Measurements from ENCODE around the gene TSC22D2.

DNA sequence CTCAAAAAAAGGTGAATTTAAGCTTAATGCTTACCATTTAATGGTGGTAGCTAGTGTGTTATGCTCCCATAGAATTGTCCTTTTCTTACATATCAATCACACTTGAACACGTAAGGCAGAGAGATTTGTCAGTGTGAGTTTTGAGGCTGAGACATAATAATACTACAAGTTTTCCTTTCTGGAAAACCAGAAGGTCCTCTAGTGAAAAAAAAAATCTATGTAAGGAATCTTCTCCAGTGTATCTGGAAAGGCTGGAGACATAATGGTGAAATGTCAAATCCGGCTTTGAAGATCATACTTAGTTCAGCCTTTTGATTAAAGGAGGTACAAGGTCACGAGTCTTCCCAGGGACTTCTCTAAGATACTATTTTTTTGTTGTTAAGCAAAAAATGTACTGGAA is 3.4 kb downstream of the TSC22D2 start:
- TF ChIP-seq, protein P1, sequence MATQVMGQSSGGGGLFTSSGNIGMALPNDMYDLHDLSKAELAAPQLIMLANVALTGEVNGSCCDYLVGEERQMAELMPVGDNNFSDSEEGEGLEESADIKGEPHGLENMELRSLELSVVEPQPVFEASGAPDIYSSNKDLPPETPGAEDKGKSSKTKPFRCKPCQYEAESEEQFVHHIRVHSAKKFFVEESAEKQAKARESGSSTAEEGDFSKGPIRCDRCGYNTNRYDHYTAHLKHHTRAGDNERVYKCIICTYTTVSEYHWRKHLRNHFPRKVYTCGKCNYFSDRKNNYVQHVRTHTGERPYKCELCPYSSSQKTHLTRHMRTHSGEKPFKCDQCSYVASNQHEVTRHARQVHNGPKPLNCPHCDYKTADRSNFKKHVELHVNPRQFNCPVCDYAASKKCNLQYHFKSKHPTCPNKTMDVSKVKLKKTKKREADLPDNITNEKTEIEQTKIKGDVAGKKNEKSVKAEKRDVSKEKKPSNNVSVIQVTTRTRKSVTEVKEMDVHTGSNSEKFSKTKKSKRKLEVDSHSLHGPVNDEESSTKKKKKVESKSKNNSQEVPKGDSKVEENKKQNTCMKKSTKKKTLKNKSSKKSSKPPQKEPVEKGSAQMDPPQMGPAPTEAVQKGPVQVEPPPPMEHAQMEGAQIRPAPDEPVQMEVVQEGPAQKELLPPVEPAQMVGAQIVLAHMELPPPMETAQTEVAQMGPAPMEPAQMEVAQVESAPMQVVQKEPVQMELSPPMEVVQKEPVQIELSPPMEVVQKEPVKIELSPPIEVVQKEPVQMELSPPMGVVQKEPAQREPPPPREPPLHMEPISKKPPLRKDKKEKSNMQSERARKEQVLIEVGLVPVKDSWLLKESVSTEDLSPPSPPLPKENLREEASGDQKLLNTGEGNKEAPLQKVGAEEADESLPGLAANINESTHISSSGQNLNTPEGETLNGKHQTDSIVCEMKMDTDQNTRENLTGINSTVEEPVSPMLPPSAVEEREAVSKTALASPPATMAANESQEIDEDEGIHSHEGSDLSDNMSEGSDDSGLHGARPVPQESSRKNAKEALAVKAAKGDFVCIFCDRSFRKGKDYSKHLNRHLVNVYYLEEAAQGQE (IDR thresholded peaks at IDR 0.05; ENCODE audit: insufficient read depth in 1 of 2, low read depth in 2 of 2, low read length in 1 of 2), result no peak
- peak; percentile 46 for TF ChIP-seq POLR2AphosphoS5 (IDR thresholded peaks at IDR 0.05; ENCODE audit: low read depth, low read length)
- TF ChIP-seq, protein P2, sequence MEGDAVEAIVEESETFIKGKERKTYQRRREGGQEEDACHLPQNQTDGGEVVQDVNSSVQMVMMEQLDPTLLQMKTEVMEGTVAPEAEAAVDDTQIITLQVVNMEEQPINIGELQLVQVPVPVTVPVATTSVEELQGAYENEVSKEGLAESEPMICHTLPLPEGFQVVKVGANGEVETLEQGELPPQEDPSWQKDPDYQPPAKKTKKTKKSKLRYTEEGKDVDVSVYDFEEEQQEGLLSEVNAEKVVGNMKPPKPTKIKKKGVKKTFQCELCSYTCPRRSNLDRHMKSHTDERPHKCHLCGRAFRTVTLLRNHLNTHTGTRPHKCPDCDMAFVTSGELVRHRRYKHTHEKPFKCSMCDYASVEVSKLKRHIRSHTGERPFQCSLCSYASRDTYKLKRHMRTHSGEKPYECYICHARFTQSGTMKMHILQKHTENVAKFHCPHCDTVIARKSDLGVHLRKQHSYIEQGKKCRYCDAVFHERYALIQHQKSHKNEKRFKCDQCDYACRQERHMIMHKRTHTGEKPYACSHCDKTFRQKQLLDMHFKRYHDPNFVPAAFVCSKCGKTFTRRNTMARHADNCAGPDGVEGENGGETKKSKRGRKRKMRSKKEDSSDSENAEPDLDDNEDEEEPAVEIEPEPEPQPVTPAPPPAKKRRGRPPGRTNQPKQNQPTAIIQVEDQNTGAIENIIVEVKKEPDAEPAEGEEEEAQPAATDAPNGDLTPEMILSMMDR (IDR thresholded peaks at IDR 0.05), result no peak
